Activated CD8-positive, alpha-beta memory T cell treated with anti-CD3 and anti-CD28 coated beads, Interleukin-2, amount 50 U/mL, for 4 hours (primary cell): ENCODE data around the gene PFDN1.

Experiments used
- DNase-seq: peaks from one replicate; pipeline ENCODE4 v3.0.0-alpha.2; 2020

Gene PFDN1

GRCh38 chr5:140258016-140258415 is 44.9 kb downstream of the PFDN1 start:
- DNase-seq = no peak

- no peak for DNase-seq
Observed at GRCh38 chr5:140256726-140257125, 46.2 kb downstream of the PFDN1 start.

GRCh38 chr5:140255460-140256157 is 47.3 kb downstream of the PFDN1 start:
- no peak for DNase-seq

- DNase-seq = no peak
Observed at GRCh38 chr5:140253985-140254384, 48.9 kb downstream of the PFDN1 start.

- no peak for DNase-seq
Observed at GRCh38 chr5:140252470-140253126, 50.3 kb downstream of the PFDN1 start.

- DNase-seq = peak; percentile 37
Observed at GRCh38 chr5:140251527-140251973, 51.4 kb downstream of the PFDN1 start.

- no peak for DNase-seq
Observed at GRCh38 chr5:140250386-140250785, 52.5 kb downstream of the PFDN1 start.

- no peak for DNase-seq
Observed at GRCh38 chr5:140249536-140249935, 53.4 kb downstream of the PFDN1 start.

- no peak for DNase-seq
Observed at GRCh38 chr5:140248414-140248813, 54.5 kb downstream of the PFDN1 start.

GRCh38 chr5:140246378-140247122 is 56.4 kb downstream of the PFDN1 start:
- no peak for DNase-seq

GRCh38 chr5:140245926-140246325 is 57.0 kb downstream of the PFDN1 start:
- DNase-seq = no peak

GRCh38 chr5:140245341-140245740 is 57.6 kb downstream of the PFDN1 start:
- no peak for DNase-seq

GRCh38 chr5:140244525-140245025 is 58.3 kb downstream of the PFDN1 start:
- DNase-seq = peak; percentile 77

- no peak for DNase-seq
Observed at GRCh38 chr5:140243706-140244250, 59.1 kb downstream of the PFDN1 start.

- no peak for DNase-seq
Observed at GRCh38 chr5:140242890-140243585, 59.9 kb downstream of the PFDN1 start.

GRCh38 chr5:140242099-140242498 is 60.8 kb downstream of the PFDN1 start:
- no peak for DNase-seq

GRCh38 chr5:140240987-140241706 is 61.8 kb downstream of the PFDN1 start:
- no peak for DNase-seq

GRCh38 chr5:140239939-140240700 is 62.8 kb downstream of the PFDN1 start:
- DNase-seq = peak; percentile 58

- DNase-seq = no peak
Observed at GRCh38 chr5:140239461-140239860, 63.4 kb downstream of the PFDN1 start.

- DNase-seq = no peak
Observed at GRCh38 chr5:140238756-140239155, 64.1 kb downstream of the PFDN1 start.
